ENCODE results near the gene NEU3. TPM values are rescaled to one million over a fixed set of nuclear protein-coding genes. Genes with fewer than 3 reads are reported as not detected.

NEU3 gene
- total RNA-seq, 2 experiments from 2014 or later, result 14.2 to 20.0 TPM

DNA sequence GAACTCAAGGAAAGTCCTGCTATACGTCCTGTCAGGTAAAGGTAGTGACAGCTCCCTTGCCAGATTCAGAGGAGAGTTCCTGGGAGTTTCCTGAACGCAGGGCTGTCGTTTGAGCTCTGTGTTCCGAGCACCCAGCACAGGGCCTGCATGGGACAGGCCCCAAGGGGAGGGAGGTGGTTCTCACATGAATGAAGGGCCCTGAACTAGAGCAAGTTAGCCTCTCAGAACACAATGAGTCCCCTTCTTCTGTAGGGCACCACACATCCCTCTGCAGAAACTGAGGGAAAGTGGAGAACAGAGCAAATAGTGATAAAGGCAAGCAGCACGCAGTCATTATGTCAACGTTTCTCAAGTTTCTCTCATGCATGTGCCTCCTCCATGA, 35.3 kb downstream of the NEU3 start:
- Mint-ChIP-seq H3K9me3 (ENCODE audit: low read depth) (no peaks in the 10 kb centered on the region), H3K4me1 (no peaks in the 10 kb centered on the region), H3K4me3 (no peak overlapping the region), H3K27ac (no peak overlapping the region), H3K36me3 (peaks cover 1% of the 10 kb centered on the region), H3K27me3 (no peaks in the 10 kb centered on the region)
- CTCF ChIA-PET, result interaction anchor here (0.9 to 4.1 kb wide), 11 partner anchors 8 to 247 kb away, joined by 3 to 59 read pairs (median 19); partner anchors contain the start of gene TPBGL
- no peak for ATAC-seq
- no peak for DNase-seq

DNA sequence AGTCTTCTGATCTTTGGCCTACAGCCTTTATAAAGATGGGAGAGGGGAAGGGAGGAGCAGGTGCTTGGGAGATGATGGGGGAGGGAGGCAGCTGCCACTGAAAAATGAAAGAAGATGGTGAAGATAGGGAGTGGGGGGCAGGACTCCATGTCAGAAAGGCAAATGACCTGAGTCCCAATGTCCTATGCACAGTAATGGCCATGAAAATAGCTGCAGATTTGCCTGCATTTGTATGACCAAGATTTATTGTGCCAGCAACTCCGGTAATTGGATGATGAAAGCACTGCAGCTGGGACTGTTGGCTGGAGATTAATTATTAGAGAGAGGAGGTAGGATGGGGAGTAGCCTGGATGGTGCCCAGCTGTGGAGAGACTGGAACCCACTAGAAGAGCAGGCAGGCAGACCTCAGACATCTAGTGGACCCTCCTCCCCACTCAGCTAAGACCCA, 36.1 kb downstream of the NEU3 start:
- H3K27ac Mint-ChIP-seq, result no peak overlapping the region
- no peaks in the 10 kb centered on the region for H3K4me1 Mint-ChIP-seq
- no peaks in the 10 kb centered on the region for H3K27me3 Mint-ChIP-seq
- DNase-seq (no peak), ATAC-seq (no peak)
- no peaks in the 10 kb centered on the region for H3K9me3 Mint-ChIP-seq (ENCODE audit: low read depth)
- no peak overlapping the region for H3K4me3 Mint-ChIP-seq
- peaks cover 1% of the 10 kb centered on the region for H3K36me3 Mint-ChIP-seq
- CTCF ChIA-PET, result interaction anchor here (0.8 to 4.1 kb wide), 6 partner anchors 11 to 246 kb away, joined by 3 to 19 read pairs (median 3); no protein-coding TSS in a partner anchor

DNA sequence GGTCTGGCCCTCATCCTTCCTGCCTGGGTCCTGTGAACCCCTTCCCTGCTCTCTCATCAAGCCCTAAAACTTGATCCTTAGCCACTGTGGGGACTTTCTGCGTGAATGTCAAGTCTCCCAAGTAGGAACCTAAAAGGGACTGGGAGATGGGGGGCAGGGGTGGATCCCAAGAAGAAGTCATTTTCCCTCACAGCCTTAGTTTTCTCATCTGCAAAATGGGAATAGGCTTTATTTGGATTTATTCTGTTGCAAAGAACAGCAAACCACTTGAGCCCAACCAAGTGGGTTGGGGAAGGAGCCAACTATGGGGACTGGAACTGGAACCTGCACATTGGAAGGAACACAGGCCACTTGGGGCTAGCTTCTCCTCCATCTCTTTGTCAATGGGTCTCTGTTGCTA, 36.8 kb downstream of the NEU3 start:
- Mint-ChIP-seq H3K9me3 (ENCODE audit: low read depth) (no peaks in the 10 kb centered on the region), H3K4me3 (no peak overlapping the region), H3K36me3 (peaks cover 1% of the 10 kb centered on the region), H3K27ac (no peak overlapping the region), H3K4me1 (no peaks in the 10 kb centered on the region), H3K27me3 (no peaks in the 10 kb centered on the region)
- CTCF ChIA-PET, result interaction anchor here (0.9 to 4.1 kb wide), 7 partner anchors 11 to 245 kb away, joined by 3 to 24 read pairs (median 4); partner anchors contain the start of gene TPBGL
- DNase-seq, result no peak
- no peak for ATAC-seq

DNA sequence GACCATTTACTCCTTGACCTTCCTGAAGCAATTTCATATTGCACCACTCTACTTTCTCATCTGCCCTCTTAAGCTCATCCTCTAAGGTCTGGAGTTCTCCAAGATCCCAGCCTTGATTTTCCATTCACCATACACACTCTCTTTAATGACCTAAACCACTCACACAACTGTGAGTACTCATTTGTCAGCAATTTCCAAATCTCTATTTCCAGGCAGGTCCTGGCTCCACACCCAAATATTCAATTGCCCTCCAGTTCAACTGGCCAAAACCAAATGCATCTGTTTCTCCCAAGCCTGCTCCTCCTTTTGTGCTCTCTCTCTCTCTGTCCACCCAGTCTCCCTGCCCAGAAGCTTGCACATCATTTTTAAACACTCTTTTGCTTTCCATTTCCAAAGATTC, 39.6 kb downstream of the NEU3 start:
- H3K27me3 Mint-ChIP-seq, result no peaks in the 10 kb centered on the region
- H3K27ac Mint-ChIP-seq, result no peak overlapping the region
- H3K4me3 Mint-ChIP-seq, result no peak overlapping the region
- ATAC-seq (no peak), DNase-seq (no peak)
- H3K36me3 Mint-ChIP-seq, result peaks cover 1% of the 10 kb centered on the region
- CTCF ChIA-PET, result interaction anchor here (0.8 to 3.5 kb wide), 2 partner anchors 213 to 220 kb away, joined by 5 to 24 read pairs; no protein-coding TSS in a partner anchor
- no peaks in the 10 kb centered on the region for H3K4me1 Mint-ChIP-seq
- H3K9me3 Mint-ChIP-seq (ENCODE audit: low read depth), result no peaks in the 10 kb centered on the region

GRCh38 chr11:75028724-75029123, 40.0 kb downstream of the NEU3 start:
- Mint-ChIP-seq H3K27me3 (no peaks in the 10 kb centered on the region), H3K27ac (no peak overlapping the region), H3K36me3 (peaks cover 1% of the 10 kb centered on the region), H3K4me1 (no peaks in the 10 kb centered on the region), H3K9me3 (ENCODE audit: low read depth) (no peaks in the 10 kb centered on the region), H3K4me3 (no peak overlapping the region)
- ATAC-seq (no peak), DNase-seq (no peak)
- CTCF ChIA-PET, result interaction anchor here (0.8 to 3.5 kb wide), 2 partner anchors 212 to 220 kb away, joined by 5 to 24 read pairs; no protein-coding TSS in a partner anchor

- Mint-ChIP-seq H3K27me3 (no peaks in the 10 kb centered on the region), H3K4me1 (peaks cover 3% of the 10 kb centered on the region), H3K27ac (no peak overlapping the region), H3K36me3 (peaks cover 1% of the 10 kb centered on the region), H3K4me3 (no peak overlapping the region), H3K9me3 (ENCODE audit: low read depth) (no peaks in the 10 kb centered on the region)
- ATAC-seq, result no peak
- CTCF ChIA-PET, result interaction anchor here (3.1 kb wide), 1 partner anchor 102 kb away, joined by 20 read pairs; no protein-coding TSS in a partner anchor
- no peak for DNase-seq
These were observed 41.3 kb downstream of the NEU3 start for GRCh38 chr11:75029836-75030631.

- Mint-ChIP-seq H3K4me1 (peaks cover 9% of the 10 kb centered on the region), H3K27ac (no peak overlapping the region), H3K27me3 (no peaks in the 10 kb centered on the region), H3K36me3 (peaks cover 3% of the 10 kb centered on the region), H3K9me3 (ENCODE audit: low read depth) (no peaks in the 10 kb centered on the region), H3K4me3 (no peak overlapping the region)
- no peak for DNase-seq
- CTCF ChIA-PET, result interaction anchor here (0.7 to 3.1 kb wide), 12 partner anchors 9 to 305 kb away, joined by 3 to 20 read pairs (median 3); no protein-coding TSS in a partner anchor
- no peak for ATAC-seq
These were observed 42.6 kb downstream of the NEU3 start for GRCh38 chr11:75031224-75031753.

DNA sequence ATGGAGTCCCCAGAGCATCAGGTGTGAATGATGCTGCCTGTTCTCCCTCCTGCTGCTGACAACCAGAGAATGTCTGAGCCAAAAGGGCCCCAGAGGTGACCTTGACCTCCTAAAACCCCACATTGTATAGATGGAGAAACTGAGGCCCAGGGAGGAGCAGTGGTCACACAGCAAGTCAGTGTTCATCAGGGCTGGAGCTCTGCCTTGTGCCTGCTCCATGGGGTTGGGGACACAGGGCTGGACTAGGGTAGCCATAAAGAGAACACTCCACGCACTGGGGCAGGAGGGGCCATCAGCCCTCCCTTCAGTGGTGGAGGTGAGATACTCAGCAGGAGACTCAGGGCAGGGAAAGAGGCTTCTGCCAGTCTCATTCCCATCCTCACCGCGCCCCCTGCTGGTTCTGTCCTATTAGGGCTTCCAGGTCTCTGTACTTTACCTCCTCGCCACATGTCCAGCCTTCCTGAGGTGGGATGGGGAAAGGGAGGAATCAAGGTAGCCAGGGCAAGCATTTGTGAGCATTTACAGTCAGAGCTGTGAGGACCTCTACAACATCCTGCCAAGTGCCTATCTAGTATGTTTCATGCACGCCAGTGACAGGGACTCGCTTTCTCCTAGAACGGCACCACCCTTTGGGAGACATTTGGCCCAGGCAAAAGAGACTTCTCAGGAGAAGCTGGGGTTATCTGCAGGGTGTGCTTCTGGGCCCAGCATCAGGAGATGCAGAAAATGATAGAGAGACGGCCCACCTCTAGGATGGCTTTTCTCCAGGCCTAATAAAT, 43.2 kb downstream of the NEU3 start:
- peak; percentile 75 for ATAC-seq
- peak; percentile 68 for DNase-seq
- Mint-ChIP-seq H3K9me3 (ENCODE audit: low read depth) (no peaks in the 10 kb centered on the region), H3K4me1 (peaks cover 9% of the 10 kb centered on the region), H3K36me3 (peaks cover 3% of the 10 kb centered on the region), H3K27me3 (no peaks in the 10 kb centered on the region), H3K4me3 (no peak overlapping the region), H3K27ac (no peak overlapping the region)
- CTCF ChIA-PET, result interaction anchor here (0.7 to 3.1 kb wide), 12 partner anchors 10 to 306 kb away, joined by 3 to 20 read pairs (median 3); no protein-coding TSS in a partner anchor

- no peaks in the 10 kb centered on the region for H3K9me3 Mint-ChIP-seq (ENCODE audit: low read depth)
- ATAC-seq, result no peak
- no peak overlapping the region for H3K27ac Mint-ChIP-seq
- CTCF ChIA-PET, result interaction anchor here (1.1 to 3.1 kb wide), 5 partner anchors 10 to 104 kb away, joined by 3 to 20 read pairs (median 10); no protein-coding TSS in a partner anchor
- no peak overlapping the region for H3K4me3 Mint-ChIP-seq
- H3K27me3 Mint-ChIP-seq, result no peaks in the 10 kb centered on the region
- peaks cover 2% of the 10 kb centered on the region for H3K36me3 Mint-ChIP-seq
- no peak for DNase-seq
- peaks cover 9% of the 10 kb centered on the region for H3K4me1 Mint-ChIP-seq
These were observed 43.8 kb downstream of the NEU3 start for GRCh38 chr11:75032550-75032935.

DNA sequence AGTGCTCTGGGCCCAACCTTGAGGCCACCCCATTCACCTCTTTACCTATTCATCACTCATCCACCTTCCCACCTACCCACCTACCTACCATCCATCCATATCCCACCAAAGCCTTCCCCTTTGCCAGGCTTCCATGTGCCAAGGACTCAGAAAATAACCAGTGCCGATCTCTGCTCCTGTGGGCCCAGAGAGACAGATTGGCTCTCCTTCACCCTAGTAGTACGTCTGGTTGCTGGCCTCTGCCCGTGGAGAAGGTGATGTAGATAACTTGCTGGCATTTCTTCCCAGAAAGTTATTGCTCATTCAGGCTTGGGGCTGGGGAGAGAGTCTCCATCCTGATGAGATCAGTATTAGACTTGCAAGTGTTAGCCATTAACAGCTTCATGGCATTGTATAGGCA, 45.2 kb downstream of the NEU3 start:
- Mint-ChIP-seq H3K4me3 (no peak overlapping the region), H3K4me1 (peaks cover 9% of the 10 kb centered on the region), H3K9me3 (ENCODE audit: low read depth) (no peaks in the 10 kb centered on the region), H3K27ac (no peak overlapping the region), H3K36me3 (peaks cover 2% of the 10 kb centered on the region), H3K27me3 (no peaks in the 10 kb centered on the region)
- CTCF ChIA-PET, result interaction anchor here (2.6 kb wide), 1 partner anchor 11 kb away, joined by 18 read pairs; no protein-coding TSS in a partner anchor
- peak; percentile 22 for DNase-seq
- ATAC-seq, result no peak

DNA sequence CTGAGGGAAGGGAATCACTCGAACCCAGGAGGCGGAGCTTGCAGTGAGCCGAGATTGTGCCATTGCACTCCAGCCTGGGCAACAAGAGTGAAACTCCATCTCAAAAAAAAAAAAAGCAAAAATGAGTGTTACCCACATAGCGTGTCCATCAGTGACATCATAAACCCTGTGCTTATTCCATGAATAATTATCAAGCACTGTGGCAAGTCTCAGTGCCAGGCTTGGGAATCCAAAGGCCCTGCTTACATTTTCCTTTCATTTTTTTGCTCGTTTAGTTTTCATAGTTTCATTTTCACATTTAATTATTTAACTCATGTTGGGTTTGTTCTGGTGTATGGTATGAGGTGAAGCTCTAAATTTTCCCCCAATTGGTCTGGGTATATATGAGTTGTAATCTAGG, 46.5 kb downstream of the NEU3 start:
- Mint-ChIP-seq H3K9me3 (ENCODE audit: low read depth) (no peaks in the 10 kb centered on the region), H3K4me1 (peaks cover 9% of the 10 kb centered on the region), H3K27me3 (no peaks in the 10 kb centered on the region), H3K27ac (peak overlapping the region; percentile 69), H3K36me3 (peaks cover 2% of the 10 kb centered on the region), H3K4me3 (peak overlapping the region; percentile 17)
- no peak for DNase-seq
- ATAC-seq, result no peak
- CTCF ChIA-PET, result interaction anchor here (0.8 to 2.8 kb wide), 7 partner anchors 9 to 345 kb away, joined by 3 to 19 read pairs (median 10); no protein-coding TSS in a partner anchor

GRCh38 chr11:75035911-75036565, 47.3 kb downstream of the NEU3 start:
- peak overlapping the region; percentile 69 for H3K27ac Mint-ChIP-seq
- H3K27me3 Mint-ChIP-seq, result peaks cover under 1% of the 10 kb centered on the region

More at GRCh38 chr11:75035911-75036565, 47.3 kb downstream of the NEU3 start:
- CTCF ChIA-PET, result interaction anchor here (0.8 to 2.8 kb wide), 8 partner anchors 10 to 344 kb away, joined by 3 to 19 read pairs (median 8); no protein-coding TSS in a partner anchor
- DNase-seq, result no peak
- H3K4me1 Mint-ChIP-seq, result peaks cover 9% of the 10 kb centered on the region
- H3K36me3 Mint-ChIP-seq, result peaks cover 2% of the 10 kb centered on the region
- no peaks in the 10 kb centered on the region for H3K9me3 Mint-ChIP-seq (ENCODE audit: low read depth)
- ATAC-seq, result no peak
- no peak overlapping the region for H3K4me3 Mint-ChIP-seq

Measured in activated CD8-positive, alpha-beta memory T cell treated with anti-CD3 and anti-CD28 coated beads, Interleukin-2, amount 10 ng/mL, durations not matched to agents 7 days and 5 days (primary cell).